Naive thymus-derived CD4-positive, alpha-beta T cell (primary cell): ENCODE results near the gene MAP3K7. TPM values are rescaled to one million over a fixed set of nuclear protein-coding genes. Genes with fewer than 3 reads are reported as not detected.
A peak's percentile ranks its signal among the peaks of the same experiment; 100 is the strongest.

Experiments
- ATAC-seq: fragments of 150-1000 bp; cut with Tn5 transposase; 2 replicates; pipeline ENCODE4 v1.10.0; 2021; ENCODE audit warnings: mild to moderate bottlenecking, moderate library complexity
- CTCF ChIA-PET: fragments of 350-600 bp; sonication (Branson Sonifier 250); formaldehyde crosslinking; loops from one replicate; lab custom pipeline; 2021; ENCODE audit warnings: antibody characterized with exemption; lab: Charles Lee
- POLR2A ChIA-PET: fragments of 350-600 bp; sonication (Branson Sonifier 250); formaldehyde crosslinking; loops from one replicate; lab custom pipeline; 2021; ENCODE audit warnings: antibody characterized with exemption, inconsistent platforms; lab: Charles Lee
- DNase-seq, 9 donors: peaks; one replicate each; pipeline versions ENCODE4 v3.0.0 to v3.0.0-alpha.2; 2020 to 2022; ENCODE audit warnings: mixed read lengths in 1 of 9
- H3K27ac ChIP-seq: one replicate; pipeline ENCODE4 v1.7.0; 2013; ENCODE audit warnings: mild to moderate bottlenecking, low read depth, low read length, moderate library complexity
- H3K27me3 ChIP-seq, 2 donors: one replicate each; pipeline ENCODE4 v1.7.0; 2013; ENCODE audit warnings: low read length in 2 of 2, mild to moderate bottlenecking in 2 of 2, moderate library complexity in 2 of 2; ENCODE audit not compliant: control insufficient read depth in 2 of 2, insufficient read depth in 2 of 2
- H3K36me3 ChIP-seq, 3 experiments: 1 replicate in 2 of 3; 2 replicates in 1 of 3; pipeline ENCODE4 v1.7.0; 2013; ENCODE audit warnings: low read length in 3 of 3, mild to moderate bottlenecking in 3 of 3, moderate library complexity in 1 of 3; ENCODE audit not compliant: insufficient read depth in 3 of 3, control insufficient read depth in 2 of 3
- H3K4me1 ChIP-seq, 2 donors: one replicate each; pipeline ENCODE4 v1.7.0; 2013; ENCODE audit warnings: low read length in 2 of 2, mild to moderate bottlenecking in 2 of 2, moderate library complexity in 1 of 2; ENCODE audit not compliant: control insufficient read depth in 2 of 2, insufficient read depth in 2 of 2
- H3K4me3 ChIP-seq: 2 replicates; pipeline ENCODE4 v1.7.0; 2013; ENCODE audit warnings: mild to moderate bottlenecking, low read length
- H3K9me3 ChIP-seq, 3 experiments: 1 replicate in 2 of 3; 2 replicates in 1 of 3; pipeline ENCODE4 v1.7.0; 2013; ENCODE audit warnings: low read length in 3 of 3; ENCODE audit not compliant: control insufficient read depth in 2 of 3
- H3K27ac Mint-ChIP-seq, 9 donors: one replicate each; pipeline ENCODE4 v1.8.0; 2020 to 2022; ENCODE audit warnings: mixed read lengths in 9 of 9, mild to moderate bottlenecking in 8 of 9, moderate library complexity in 5 of 9, inconsistent platforms in 2 of 9
- H3K27me3 Mint-ChIP-seq, 5 donors: one replicate each; pipeline ENCODE4 v1.8.0; 2021 to 2022; ENCODE audit warnings: mixed read lengths in 5 of 5, mild to moderate bottlenecking in 1 of 5
- H3K36me3 Mint-ChIP-seq, 5 donors: one replicate each; pipeline ENCODE4 v1.8.0; 2020 to 2022; ENCODE audit warnings: mixed read lengths in 5 of 5, mild to moderate bottlenecking in 3 of 5, inconsistent platforms in 1 of 5
- H3K4me1 Mint-ChIP-seq, 7 donors: one replicate each; pipeline ENCODE4 v1.8.0; 2020 to 2022; ENCODE audit warnings: mixed read lengths in 7 of 7, mild to moderate bottlenecking in 3 of 7, inconsistent platforms in 1 of 7
- H3K4me3 Mint-ChIP-seq, 10 donors: one replicate each; pipeline ENCODE4 v1.8.0; 2020 to 2022; ENCODE audit warnings: mild to moderate bottlenecking in 10 of 10, mixed read lengths in 10 of 10, moderate library complexity in 6 of 10, inconsistent platforms in 2 of 10
- H3K9me3 Mint-ChIP-seq, 11 donors: one replicate each; pipeline ENCODE4 v1.8.0; 2020 to 2022; ENCODE audit warnings: mixed read lengths in 11 of 11, mild to moderate bottlenecking in 4 of 11, inconsistent platforms in 1 of 11, moderate library complexity in 1 of 11
- intact Hi-C, 2 donors: fragments of 100-400 bp; cut with micrococcal nuclease; formaldehyde crosslinking; loops; one replicate each; pipeline ENCODE4 v1.15.1; 2023
- polyA plus RNA-seq, 2 donors: library from polyadenylated mRNA; unstranded; fragments of 300-500 nt; fragmentation: Illumina TruSeq; gene quantifications; one replicate each; pipeline ENCODE4 v1.2.3, GENCODE V29; 2021
- total RNA-seq, 6 experiments: library from RNA in 5 of 6; stranded (reverse) in 5 of 6; gene quantifications; 1 replicate in 5 of 6; 2 replicates in 1 of 6; pipeline ENCODE4 v1.2.3 and lab custom pipeline; 2021 to 2026

The MAP3K7 gene
- total and polyA plus RNA-seq, 7 experiments from 2014 or later = 15.8 to 38.5 (median 25.4) TPM

- ChIA-PET POLR2A (interaction anchor here (0.7 kb wide), 1 partner anchor 904 kb away, joined by 3 read pairs; no protein-coding TSS in a partner anchor), CTCF (no interaction called here)
- H3K27me3 ChIP-seq = no peaks in the 10 kb centered on the region
- DNase-seq (no peak), ATAC-seq (no peak)
- intact Hi-C loops = no loop called here
- H3K27me3 Mint-ChIP-seq = no peaks in the 10 kb centered on the region
- no peaks in the 10 kb centered on the region for H3K9me3 ChIP-seq
- peaks cover 30 to 79% (median 52%) of the 10 kb centered on the region in 5 donors for H3K36me3 Mint-ChIP-seq
- H3K27ac ChIP-seq = no peak overlapping the region
- no peak overlapping the region for H3K4me3 Mint-ChIP-seq
- H3K4me1 Mint-ChIP-seq = peaks cover 0 to 8% (median 0%) of the 10 kb centered on the region in 7 donors
- no peak overlapping the region for H3K27ac Mint-ChIP-seq
- no peak overlapping the region for H3K4me3 ChIP-seq
- H3K4me1 ChIP-seq = no peaks in the 10 kb centered on the region
- peaks cover 0 to 2% (median 0%) of the 10 kb centered on the region in 11 donors for H3K9me3 Mint-ChIP-seq
- peaks cover 4 to 72% (median 21%) of the 10 kb centered on the region in 3 experiments for H3K36me3 ChIP-seq
Observed at GRCh38 chr6:90547991-90548390, 38.9 kb downstream of the MAP3K7 start.

GRCh38 chr6:90547079-90547478 is 39.8 kb downstream of the MAP3K7 start:
- DNase-seq (no peak), ATAC-seq (no peak)
- Histone ChIP-seq H3K4me1 (no peaks in the 10 kb centered on the region), H3K9me3 (no peaks in the 10 kb centered on the region), H3K27me3 (no peaks in the 10 kb centered on the region), H3K4me3 (no peak overlapping the region), H3K27ac (no peak overlapping the region), H3K36me3 (peaks cover 3 to 62% (median 12%) of the 10 kb centered on the region in 3 experiments)
- ChIA-PET POLR2A (no interaction called here), CTCF (no interaction called here)
- no peak overlapping the region for H3K4me3 Mint-ChIP-seq
- H3K27me3 Mint-ChIP-seq = no peaks in the 10 kb centered on the region
- peaks cover 30 to 81% (median 51%) of the 10 kb centered on the region in 5 donors for H3K36me3 Mint-ChIP-seq
- peaks cover 0 to 8% (median 0%) of the 10 kb centered on the region in 7 donors for H3K4me1 Mint-ChIP-seq
- intact Hi-C loops = no loop called here
- H3K9me3 Mint-ChIP-seq = peaks cover 0 to 2% (median 0%) of the 10 kb centered on the region in 11 donors
- no peak overlapping the region for H3K27ac Mint-ChIP-seq

DNA sequence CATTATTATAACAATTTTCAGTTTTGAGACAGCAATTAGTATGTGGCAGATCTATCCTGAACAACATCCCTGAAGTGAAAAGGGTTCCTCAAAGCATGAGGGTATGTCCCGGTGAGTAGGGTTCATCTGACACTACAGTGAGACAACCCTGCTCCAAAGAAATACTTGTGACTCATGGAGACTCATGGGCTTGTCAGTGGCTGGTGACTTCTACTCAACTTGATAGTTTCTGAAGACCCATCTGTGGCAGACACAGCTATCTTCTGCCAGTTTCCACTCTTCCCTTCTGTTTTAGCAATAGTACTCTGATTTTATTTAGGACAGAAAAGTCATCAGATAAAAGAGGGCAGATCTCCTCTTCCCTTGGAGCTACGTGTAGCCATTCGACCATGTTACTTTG is 41.4 kb downstream of the MAP3K7 start:
- peaks cover 0 to 2% (median 0%) of the 10 kb centered on the region in 11 donors for H3K9me3 Mint-ChIP-seq
- no peak for ATAC-seq
- CTCF ChIA-PET = no interaction called here

GRCh38 chr6:90544741-90545140 is 42.1 kb downstream of the MAP3K7 start:
- Mint-ChIP-seq H3K27ac (no peak overlapping the region), H3K36me3 (peaks cover 30 to 65% (median 48%) of the 10 kb centered on the region in 5 donors)

More for the DNA sequence above, 41.4 kb downstream of the MAP3K7 start:
- Mint-ChIP-seq H3K27ac (no peak overlapping the region), H3K4me1 (peaks cover 0 to 8% (median 0%) of the 10 kb centered on the region in 7 donors), H3K4me3 (no peak overlapping the region), H3K27me3 (no peaks in the 10 kb centered on the region), H3K36me3 (peaks cover 30 to 70% (median 48%) of the 10 kb centered on the region in 5 donors)
- Histone ChIP-seq H3K27ac (no peak overlapping the region), H3K9me3 (no peaks in the 10 kb centered on the region), H3K27me3 (no peaks in the 10 kb centered on the region), H3K4me1 (no peaks in the 10 kb centered on the region), H3K36me3 (peaks cover 0 to 56% (median 9%) of the 10 kb centered on the region in 3 experiments), H3K4me3 (no peak overlapping the region)
- POLR2A ChIA-PET = interaction anchor here (0.7 to 0.8 kb wide), 2 partner anchors 21 to 199 kb away, joined by 3 read pairs; no protein-coding TSS in a partner anchor
- intact Hi-C loops = no loop called here
- DNase-seq = no peak

DNA sequence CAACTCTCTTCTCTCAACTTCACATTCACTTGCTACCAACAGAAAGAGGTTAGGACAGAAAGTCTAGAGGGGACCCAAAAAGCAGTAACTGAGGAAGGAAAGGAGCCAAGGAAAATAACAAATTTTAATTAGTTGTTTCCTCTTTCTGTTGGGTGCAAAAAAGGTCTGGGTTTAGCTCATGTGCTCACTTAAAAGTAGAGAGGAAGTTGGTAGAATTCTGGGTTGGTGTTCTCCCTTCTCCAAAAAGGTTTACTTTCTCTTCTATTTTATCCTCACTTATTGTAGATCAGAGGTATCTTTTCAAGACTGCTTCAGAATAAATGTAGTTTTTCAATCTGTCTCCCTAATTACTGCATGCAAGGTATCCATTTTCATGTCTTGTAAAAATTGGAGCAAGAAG is 42.8 kb downstream of the MAP3K7 start:
- H3K27ac Mint-ChIP-seq = peak overlapping the region in 1 of 9 donors; percentile 17
- H3K9me3 ChIP-seq = no peaks in the 10 kb centered on the region
- CTCF ChIA-PET = interaction anchor here (0.7 kb wide), 1 partner anchor 638 kb away, joined by 3 read pairs; no protein-coding TSS in a partner anchor
- ATAC-seq (no peak), DNase-seq (no peak)
- no peaks in the 10 kb centered on the region for H3K27me3 ChIP-seq
- H3K4me1 ChIP-seq = no peaks in the 10 kb centered on the region
- H3K4me1 Mint-ChIP-seq = peaks cover 0 to 8% (median 0%) of the 10 kb centered on the region in 7 donors
- no peak overlapping the region for H3K4me3 Mint-ChIP-seq
- peaks cover 0 to 51% (median 9%) of the 10 kb centered on the region in 3 experiments for H3K36me3 ChIP-seq
- no peaks in the 10 kb centered on the region for H3K27me3 Mint-ChIP-seq
- POLR2A ChIA-PET = no interaction called here
- no peak overlapping the region for H3K27ac ChIP-seq
- H3K36me3 Mint-ChIP-seq = peaks cover 27 to 59% (median 42%) of the 10 kb centered on the region in 5 donors
- H3K9me3 Mint-ChIP-seq = peaks cover 0 to 2% (median 0%) of the 10 kb centered on the region in 11 donors
- no peak overlapping the region for H3K4me3 ChIP-seq
- intact Hi-C loops = no loop called here

More at GRCh38 chr6:90544741-90545140, 42.1 kb downstream of the MAP3K7 start:
- H3K4me3 ChIP-seq = no peak overlapping the region
- no peak overlapping the region for H3K27ac ChIP-seq
- H3K4me1 ChIP-seq = no peaks in the 10 kb centered on the region
- H3K4me1 Mint-ChIP-seq = peaks cover 0 to 8% (median 0%) of the 10 kb centered on the region in 7 donors
- H3K4me3 Mint-ChIP-seq = no peak overlapping the region
- ChIA-PET CTCF (interaction anchor here (0.7 kb wide), 1 partner anchor 639 kb away, joined by 3 read pairs; no protein-coding TSS in a partner anchor), POLR2A (no interaction called here)
- DNase-seq (no peak), ATAC-seq (no peak)
- H3K9me3 ChIP-seq = no peaks in the 10 kb centered on the region
- peaks cover 0 to 2% (median 0%) of the 10 kb centered on the region in 11 donors for H3K9me3 Mint-ChIP-seq
- peaks cover 0 to 56% (median 9%) of the 10 kb centered on the region in 3 experiments for H3K36me3 ChIP-seq
- H3K27me3 ChIP-seq = no peaks in the 10 kb centered on the region
- H3K27me3 Mint-ChIP-seq = no peaks in the 10 kb centered on the region
- intact Hi-C loops = no loop called here

- no peak overlapping the region for H3K27ac Mint-ChIP-seq
- ChIA-PET CTCF (no interaction called here), POLR2A (no interaction called here)
- Histone ChIP-seq H3K9me3 (no peaks in the 10 kb centered on the region), H3K27ac (no peak overlapping the region), H3K36me3 (peaks cover 0 to 24% (median 9%) of the 10 kb centered on the region in 3 experiments), H3K4me1 (no peaks in the 10 kb centered on the region), H3K27me3 (no peaks in the 10 kb centered on the region), H3K4me3 (no peak overlapping the region)
- peaks cover 0 to 11% (median 0%) of the 10 kb centered on the region in 7 donors for H3K4me1 Mint-ChIP-seq
- ATAC-seq (no peak), DNase-seq (no peak)
- no peaks in the 10 kb centered on the region for H3K27me3 Mint-ChIP-seq
- H3K9me3 Mint-ChIP-seq = no peaks in the 10 kb centered on the region
- no peak overlapping the region for H3K4me3 Mint-ChIP-seq
- H3K36me3 Mint-ChIP-seq = peaks cover 16 to 52% (median 34%) of the 10 kb centered on the region in 5 donors
- intact Hi-C loops = loop anchor here in 1 of 2 donors (1.0 kb wide), 1 partner anchor 22 kb away; no protein-coding TSS in a partner anchor
Observed at GRCh38 chr6:90541221-90541620, 45.7 kb downstream of the MAP3K7 start.
